Caco-2 (cell line): ENCODE data around the gene KIF25. TPM values are rescaled to one million over a fixed set of nuclear protein-coding genes. Genes with fewer than 3 reads are reported as not detected.

ENCODE experiments used
- BruUV-seq: library from RNA; stranded (reverse); fragments of 400-500 nt; replicated peaks from 2 replicates; lab custom pipeline; 2021; lab: Mats Ljungman, UMichigan
- CTCF ChIA-PET: fragments of 300-600 bp; sonication (Branson Sonifier 250); formaldehyde crosslinking; loops from one replicate; lab custom pipeline; 2022; ENCODE audit warnings: antibody characterized with exemption; lab: Charles Lee
- POLR2A ChIA-PET: fragments of 300-600 bp; sonication (Branson Sonifier 250); formaldehyde crosslinking; loops from one replicate; lab custom pipeline; 2022; ENCODE audit warnings: antibody characterized with exemption; lab: Charles Lee
- DNase-seq, 2 experiments: peaks; one replicate each; pipeline versions ENCODE4 v3.0.0 to v3.0.0-alpha.2; 2020 to 2022
- H3K27me3 ChIP-seq: replicated peaks from 2 replicates; pipeline ENCODE4 v1.6.0; 2011; ENCODE audit warnings: low read length; ENCODE audit not compliant: control insufficient read depth, insufficient read depth
- H3K36me3 ChIP-seq: 2 replicates; pipeline ENCODE4 v1.5.1; 2011; ENCODE audit warnings: low read length; ENCODE audit not compliant: control insufficient read depth, insufficient read depth
- H3K4me1 ChIP-seq: fragments of 250-450 bp; sonication (Bioruptor Pico); 2 replicates; pipeline ENCODE4 v1.5.1; 2020; ENCODE audit warnings: mild to moderate bottlenecking
- H3K4me3 ChIP-seq: 2 replicates; pipeline ENCODE4 v1.5.1; 2011; ENCODE audit warnings: low read depth, mild to moderate bottlenecking, control low read depth, low read length
- H3K9me3 ChIP-seq: fragments of 250-450 bp; sonication (Bioruptor Pico); 2 replicates; pipeline ENCODE4 v1.5.1; 2020; ENCODE audit warnings: mild to moderate bottlenecking, moderate library complexity
- H3K27ac Mint-ChIP-seq: one replicate; pipeline ENCODE4 v1.8.0; 2022; ENCODE audit warnings: mixed read lengths; ENCODE audit not compliant: unreplicated experiment
- H3K27me3 Mint-ChIP-seq: one replicate; pipeline ENCODE4 v1.8.0; 2022; ENCODE audit warnings: mixed read lengths; ENCODE audit not compliant: insufficient read depth, unreplicated experiment
- H3K36me3 Mint-ChIP-seq: one replicate; pipeline ENCODE4 v1.8.0; 2022; ENCODE audit warnings: mild to moderate bottlenecking, mixed read lengths; ENCODE audit not compliant: insufficient read depth, unreplicated experiment
- H3K4me1 Mint-ChIP-seq: one replicate; pipeline ENCODE4 v1.8.0; 2022; ENCODE audit warnings: low read depth, mixed read lengths; ENCODE audit not compliant: unreplicated experiment
- H3K4me3 Mint-ChIP-seq: one replicate; pipeline ENCODE4 v1.8.0; 2022; ENCODE audit warnings: mild to moderate bottlenecking, moderate library complexity, mixed read lengths; ENCODE audit not compliant: unreplicated experiment
- H3K9me3 Mint-ChIP-seq: one replicate; pipeline ENCODE4 v1.8.0; 2022; ENCODE audit warnings: mixed read lengths; ENCODE audit not compliant: unreplicated experiment
- intact Hi-C: fragments of 100-400 bp; cut with micrococcal nuclease; formaldehyde crosslinking; loops from one replicate; pipeline ENCODE4 v1.10.0; 2022; ENCODE audit not compliant: unreplicated experiment
- total RNA-seq: library from RNA; stranded (reverse); gene quantifications from 2 replicates; pipeline ENCODE4 v1.2.3, GENCODE V29; 2022
- TF ChIP-seq, protein P1 (sequence below), 2 experiments: fragments of 200-600 bp in 1 of 2; IDR thresholded peaks; 1 replicate in 1 of 2; 2 replicates in 1 of 2; pipeline versions ENCODE4 v1.5.1 to v1.8.0; 2011 to 2022; ENCODE audit warnings: antibody characterized with exemption in 1 of 2, control low read depth in 1 of 2, inconsistent platforms in 1 of 2, low read depth in 1 of 2, low read length in 1 of 2, mild to moderate bottlenecking in 1 of 2, moderate library complexity in 1 of 2; ENCODE audit not compliant: insufficient read depth in 1 of 2, severe bottlenecking in 1 of 2, unreplicated experiment in 1 of 2

KIF25 gene
- total RNA-seq, 1 experiment from 2014 or later, result not detected

DNA sequence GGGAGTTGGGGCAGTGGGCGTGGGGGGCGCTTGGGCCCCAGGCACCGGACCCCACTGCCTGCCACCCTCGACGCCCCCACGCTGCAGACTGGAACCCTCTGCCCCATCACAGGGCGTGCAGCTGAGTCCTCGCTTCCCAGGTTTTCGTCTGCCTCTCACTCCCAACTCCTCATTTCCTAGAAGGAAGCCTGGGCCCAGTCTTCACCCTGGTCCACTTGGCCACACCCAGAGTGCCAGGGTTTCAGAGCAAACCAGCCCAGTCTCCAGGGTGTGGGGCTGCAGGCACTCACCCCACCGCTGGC lies 51.2 kb downstream of the KIF25 start:
- Histone ChIP-seq H3K4me3 (no peak overlapping the region), H3K4me1 (no peaks in the 10 kb centered on the region), H3K36me3 (no peaks in the 10 kb centered on the region), H3K27me3 (no peaks in the 10 kb centered on the region), H3K9me3 (no peaks in the 10 kb centered on the region)
- Mint-ChIP-seq H3K4me1 (no peaks in the 10 kb centered on the region), H3K9me3 (no peaks in the 10 kb centered on the region), H3K27me3 (no peaks in the 10 kb centered on the region), H3K36me3 (no peaks in the 10 kb centered on the region), H3K27ac (no peak overlapping the region), H3K4me3 (no peak overlapping the region)
- DNase-seq, result no peak
- POLR2A ChIA-PET, result no interaction called here
- CTCF ChIA-PET, result no interaction called here
- BruUV-seq, result no TSS peak
- intact Hi-C loops, result no loop called here
- TF ChIP-seq, protein P1, sequence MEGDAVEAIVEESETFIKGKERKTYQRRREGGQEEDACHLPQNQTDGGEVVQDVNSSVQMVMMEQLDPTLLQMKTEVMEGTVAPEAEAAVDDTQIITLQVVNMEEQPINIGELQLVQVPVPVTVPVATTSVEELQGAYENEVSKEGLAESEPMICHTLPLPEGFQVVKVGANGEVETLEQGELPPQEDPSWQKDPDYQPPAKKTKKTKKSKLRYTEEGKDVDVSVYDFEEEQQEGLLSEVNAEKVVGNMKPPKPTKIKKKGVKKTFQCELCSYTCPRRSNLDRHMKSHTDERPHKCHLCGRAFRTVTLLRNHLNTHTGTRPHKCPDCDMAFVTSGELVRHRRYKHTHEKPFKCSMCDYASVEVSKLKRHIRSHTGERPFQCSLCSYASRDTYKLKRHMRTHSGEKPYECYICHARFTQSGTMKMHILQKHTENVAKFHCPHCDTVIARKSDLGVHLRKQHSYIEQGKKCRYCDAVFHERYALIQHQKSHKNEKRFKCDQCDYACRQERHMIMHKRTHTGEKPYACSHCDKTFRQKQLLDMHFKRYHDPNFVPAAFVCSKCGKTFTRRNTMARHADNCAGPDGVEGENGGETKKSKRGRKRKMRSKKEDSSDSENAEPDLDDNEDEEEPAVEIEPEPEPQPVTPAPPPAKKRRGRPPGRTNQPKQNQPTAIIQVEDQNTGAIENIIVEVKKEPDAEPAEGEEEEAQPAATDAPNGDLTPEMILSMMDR (IDR thresholded peaks at IDR 0.05; ENCODE audit: insufficient read depth in 1 of 2, low read depth in 1 of 2, low read length in 1 of 2, severe bottlenecking in 1 of 2, unreplicated experiment in 1 of 2), result no peak

DNA sequence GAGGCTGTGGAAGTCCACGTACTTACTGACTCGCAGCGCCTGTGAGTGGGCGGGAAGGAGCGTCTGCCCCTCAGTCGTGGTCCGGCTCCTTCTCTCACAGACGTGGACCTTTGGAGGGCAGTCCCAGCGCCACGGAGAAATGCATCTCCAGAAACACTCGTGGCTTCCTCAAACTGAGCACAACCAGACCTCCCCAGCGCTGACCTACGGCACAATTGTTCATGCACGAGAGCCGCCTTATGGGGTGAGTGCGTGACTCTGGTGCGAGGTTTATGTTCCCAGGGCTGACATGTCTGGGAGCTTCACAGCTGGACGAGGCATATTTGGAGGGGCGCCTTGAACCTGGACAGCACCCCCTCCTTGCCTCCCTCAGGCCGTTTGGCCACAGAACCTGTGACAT lies 51.8 kb downstream of the KIF25 start:
- intact Hi-C loops, result no loop called here
- POLR2A ChIA-PET, result no interaction called here

DNA sequence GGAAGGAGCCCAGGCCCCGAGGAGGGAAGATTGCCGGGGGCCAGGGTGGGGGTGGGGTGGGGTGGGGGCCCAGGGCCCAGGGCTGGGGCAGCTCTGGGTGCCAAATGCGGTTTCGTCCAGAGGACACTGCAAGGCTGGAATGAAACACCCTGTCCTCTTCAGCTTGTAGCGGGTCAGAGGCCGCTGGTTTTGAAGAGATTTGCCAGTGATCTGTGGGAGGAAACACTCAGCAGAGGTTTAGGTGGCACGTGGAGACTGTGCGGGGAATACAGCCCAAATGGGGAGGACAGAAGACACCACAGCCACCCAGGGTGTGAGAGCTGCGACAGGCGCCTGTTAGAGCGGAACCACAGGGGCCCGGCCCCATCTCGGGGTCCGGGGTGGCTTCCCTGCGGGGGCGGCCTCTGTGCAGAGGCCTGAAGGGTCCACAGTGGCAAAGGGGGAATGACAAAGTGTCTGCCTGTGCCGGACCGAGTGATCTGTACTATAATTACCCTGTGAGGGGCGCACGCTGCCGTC lies 52.3 kb downstream of the KIF25 start:
- Mint-ChIP-seq H3K27me3 (no peaks in the 10 kb centered on the region), H3K27ac (no peak overlapping the region), H3K9me3 (no peaks in the 10 kb centered on the region), H3K4me3 (no peak overlapping the region), H3K36me3 (no peaks in the 10 kb centered on the region), H3K4me1 (no peaks in the 10 kb centered on the region)
- no peaks in the 10 kb centered on the region for H3K27me3 ChIP-seq
- H3K4me3 ChIP-seq, result no peak overlapping the region
- BruUV-seq, result no TSS peak
- H3K4me1 ChIP-seq, result no peaks in the 10 kb centered on the region
- intact Hi-C loops, result no loop called here
- H3K9me3 ChIP-seq, result no peaks in the 10 kb centered on the region
- TF ChIP-seq, protein P1 (IDR thresholded peaks at IDR 0.05; ENCODE audit: insufficient read depth in 1 of 2, low read depth in 1 of 2, low read length in 1 of 2, severe bottlenecking in 1 of 2, unreplicated experiment in 1 of 2), result no peak
- ChIA-PET CTCF (no interaction called here), POLR2A (no interaction called here)
- no peak for DNase-seq
- H3K36me3 ChIP-seq, result no peaks in the 10 kb centered on the region

More for the DNA sequence above, 51.8 kb downstream of the KIF25 start:
- Mint-ChIP-seq H3K4me1 (no peaks in the 10 kb centered on the region), H3K36me3 (no peaks in the 10 kb centered on the region), H3K9me3 (no peaks in the 10 kb centered on the region), H3K4me3 (no peak overlapping the region), H3K27ac (no peak overlapping the region), H3K27me3 (no peaks in the 10 kb centered on the region)
- Histone ChIP-seq H3K36me3 (no peaks in the 10 kb centered on the region), H3K4me1 (no peaks in the 10 kb centered on the region), H3K27me3 (no peaks in the 10 kb centered on the region), H3K9me3 (no peaks in the 10 kb centered on the region), H3K4me3 (no peak overlapping the region)
- DNase-seq, result no peak
- TF ChIP-seq, protein P1 (IDR thresholded peaks at IDR 0.05; ENCODE audit: insufficient read depth in 1 of 2, low read depth in 1 of 2, low read length in 1 of 2, severe bottlenecking in 1 of 2, unreplicated experiment in 1 of 2), result no peak
- CTCF ChIA-PET, result no interaction called here
- BruUV-seq, result no TSS peak
